K562 (cell line): ENCODE measurements around the gene SLC29A2. TPM values are rescaled to one million over a fixed set of nuclear protein-coding genes. Genes with fewer than 3 reads are reported as not detected.

Experiments
- ARID3A ChIP-seq: IDR thresholded peaks from 2 replicates; pipeline ENCODE4 v1.6.1; 2012; ENCODE audit warnings: low read depth, low read length, improper control_type of control experiment, borderline replicate concordance
- BRCA1 ChIP-seq, 2 experiments: fragments of 450-650 bp in 1 of 2; sonication (generic) in 1 of 2; formaldehyde crosslinking in 1 of 2; IDR thresholded peaks; 2 replicates each; pipeline versions ENCODE4 v1.5.0 to v1.6.1; 2017 to 2020; ENCODE audit warnings: mild to moderate bottlenecking in 1 of 2, missing genetic modification reagents in 1 of 2
- ESRRB ChIP-seq: fragments of 250-450 bp; sonication (Bioruptor Pico); IDR thresholded peaks from 2 replicates; pipeline ENCODE4 v1.5.0; 2020; ENCODE audit warnings: mild to moderate bottlenecking, moderate library complexity, borderline replicate concordance
- KDM1A ChIP-seq, 2 experiments: fragments of 450-650 bp; IDR thresholded peaks; 2 replicates each; pipeline ENCODE4 v1.6.1; 2016; ENCODE audit warnings: mild to moderate bottlenecking in 2 of 2
- MLLT1 ChIP-seq, 2 experiments: fragments of 450-650 bp; IDR thresholded peaks; 2 replicates each; pipeline ENCODE4 v1.6.1; 2016
- RB1 ChIP-seq: fragments of 450-650 bp; IDR thresholded peaks from 2 replicates; pipeline ENCODE4 v1.6.1; 2017; ENCODE audit warnings: low read depth, mild to moderate bottlenecking
- SMARCA4 ChIP-seq: fragments of 450-650 bp; IDR thresholded peaks from 2 replicates; pipeline ENCODE4 v1.6.1; 2016
- TOE1 ChIP-seq, 2 experiments: fragments of 450-650 bp in 1 of 2; sonication (generic) in 1 of 2; formaldehyde crosslinking in 1 of 2; IDR thresholded peaks; 2 replicates each; pipeline versions ENCODE4 v1.7.1 to v1.8.0; 2016 to 2022; ENCODE audit warnings: borderline replicate concordance in 2 of 2, mild to moderate bottlenecking in 2 of 2, antibody characterized with exemption in 1 of 2, inconsistent platforms in 1 of 2, low read depth in 1 of 2, missing genetic modification reagents in 1 of 2, moderate library complexity in 1 of 2
- ZNF165 ChIP-seq: fragments of 250-450 bp; sonication (Bioruptor Pico); IDR thresholded peaks from 2 replicates; pipeline ENCODE4 v1.4.0; 2020; ENCODE audit warnings: borderline replicate concordance
- ZNF655 ChIP-seq: fragments of 250-450 bp; sonication (Bioruptor Pico); IDR thresholded peaks from 2 replicates; pipeline ENCODE4 v1.5.0; 2021
- ZNF695 ChIP-seq: fragments of 450-650 bp; formaldehyde crosslinking; IDR thresholded peaks from 2 replicates; pipeline ENCODE4 v1.4.0; 2020; ENCODE audit warnings: mild to moderate bottlenecking, moderate library complexity
- ZNF740 ChIP-seq, 3 experiments: fragments of 200-800 bp in 1 of 3; sonication (Bioruptor generic) in 1 of 3; sonication (generic) in 1 of 3; formaldehyde crosslinking in 1 of 3; IDR thresholded peaks; 2 replicates each; pipeline versions ENCODE4 v1.6.1 to v1.8.0; 2016 to 2022; ENCODE audit warnings: mild to moderate bottlenecking in 2 of 3, missing compliant biosample characterization in 2 of 3, missing genetic modification characterization in 2 of 3, missing genetic modification reagents in 1 of 3
- polyA plus RNA-seq, 8 experiments: library from polyadenylated mRNA; depleted of rRNA in 4 of 8; stranded (reverse) in 5 of 8; unstranded in 3 of 8; fragments of >200 nt; fragmentation: Nextera tagmentation in 2 of 8; fragmentation: Illumina TruSeq in 1 of 8; extraction: Ambion mirVana in 2 of 8; extraction: Trizol in 1 of 8; gene quantifications; 2 replicates each; pipeline versions ENCODE4 v1.2.1 to v1.2.3, GENCODE V29; 2011 to 2014; ENCODE audit warnings: inconsistent platforms in 1 of 8, missing spikeins in 1 of 8
- total RNA-seq, 7 experiments: library from RNA; depleted of rRNA in 6 of 7; stranded (reverse); fragments of >200 nt in 6 of 7; fragmentation: Illumina TruSeq in 2 of 7; extraction: Trizol in 2 of 7; gene quantifications; 2 replicates each; pipeline versions ENCODE4 v1.2.1 to v1.2.3, GENCODE V29; 2011 to 2021; ENCODE audit warnings: low replicate concordance in 1 of 7

SLC29A2 gene
- total and polyA plus RNA-seq, 9 of the 15 experiments (the other 6 are each of a cell fraction or from before 2014, with no cell fraction given): 2.4 to 48.6 (median 14.2) TPM

GRCh38 chr11:66363805-66364535, 7.6 kb downstream of the SLC29A2 start (continued):
- TF ChIP-seq RB1 (peak; percentile 56), BRCA1 (IDR thresholded peaks at IDR 0.05) (no peak), BRCA1 (CRISPR knock-in tag; IDR thresholded peaks at IDR 0.05) (no peak), ZNF165 (CRISPR knock-in tag) (no peak), ARID3A (no peak), ESRRB (CRISPR knock-in tag) (no peak), ZNF695 (no peak), ZNF740 (CRISPR knock-in tag; IDR thresholded peaks at IDR 0.05) (no peak), ZNF740 (tag; IDR thresholded peaks at IDR 0.05) (no peak), ZNF655 (CRISPR knock-in tag) (no peak), KDM1A (IDR thresholded peaks at IDR 0.05) (no peak), MLLT1 (IDR thresholded peaks at IDR 0.05) (no peak), SMARCA4 (no peak), TOE1 (IDR thresholded peaks at IDR 0.05; ENCODE audit: borderline replicate concordance) (no peak), TOE1 (CRISPR knock-in tag; IDR thresholded peaks at IDR 0.05; ENCODE audit: borderline replicate concordance, low read depth) (no peak)
